ENCODE results near the gene CCDC6.

CCDC6 gene

DNA sequence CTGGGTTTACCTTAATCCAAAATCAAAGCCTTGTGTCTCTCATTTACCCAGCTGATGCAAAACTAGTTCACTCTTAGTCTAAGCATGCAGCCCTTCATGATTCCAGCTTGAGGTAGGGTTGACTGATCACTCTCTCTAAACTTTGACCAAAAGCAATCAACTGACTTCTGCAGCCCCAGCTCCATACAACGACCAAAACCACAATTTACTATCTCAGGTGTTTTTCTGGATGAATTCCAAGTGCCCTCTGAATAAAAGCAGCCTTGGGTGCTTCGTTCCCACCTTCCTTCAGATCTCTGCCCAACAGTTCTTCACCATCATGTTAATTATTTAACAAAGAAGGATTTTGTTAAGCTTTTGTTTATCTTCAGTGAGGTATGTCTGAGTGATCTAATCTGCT lies 62.6 kb downstream of the CCDC6 start:
- no peak for DNase-seq

- no peak for DNase-seq
These were observed 66.8 kb downstream of the CCDC6 start for GRCh38 chr10:59839576-59839975.

- DNase-seq, result no peak
These were observed 68.1 kb downstream of the CCDC6 start for GRCh38 chr10:59838085-59838789.

GRCh38 chr10:59833810-59834209 lies 72.5 kb downstream of the CCDC6 start:
- DNase-seq, result no peak

- DNase-seq, result no peak
These were observed 73.8 kb downstream of the CCDC6 start for GRCh38 chr10:59832506-59832905.

DNA sequence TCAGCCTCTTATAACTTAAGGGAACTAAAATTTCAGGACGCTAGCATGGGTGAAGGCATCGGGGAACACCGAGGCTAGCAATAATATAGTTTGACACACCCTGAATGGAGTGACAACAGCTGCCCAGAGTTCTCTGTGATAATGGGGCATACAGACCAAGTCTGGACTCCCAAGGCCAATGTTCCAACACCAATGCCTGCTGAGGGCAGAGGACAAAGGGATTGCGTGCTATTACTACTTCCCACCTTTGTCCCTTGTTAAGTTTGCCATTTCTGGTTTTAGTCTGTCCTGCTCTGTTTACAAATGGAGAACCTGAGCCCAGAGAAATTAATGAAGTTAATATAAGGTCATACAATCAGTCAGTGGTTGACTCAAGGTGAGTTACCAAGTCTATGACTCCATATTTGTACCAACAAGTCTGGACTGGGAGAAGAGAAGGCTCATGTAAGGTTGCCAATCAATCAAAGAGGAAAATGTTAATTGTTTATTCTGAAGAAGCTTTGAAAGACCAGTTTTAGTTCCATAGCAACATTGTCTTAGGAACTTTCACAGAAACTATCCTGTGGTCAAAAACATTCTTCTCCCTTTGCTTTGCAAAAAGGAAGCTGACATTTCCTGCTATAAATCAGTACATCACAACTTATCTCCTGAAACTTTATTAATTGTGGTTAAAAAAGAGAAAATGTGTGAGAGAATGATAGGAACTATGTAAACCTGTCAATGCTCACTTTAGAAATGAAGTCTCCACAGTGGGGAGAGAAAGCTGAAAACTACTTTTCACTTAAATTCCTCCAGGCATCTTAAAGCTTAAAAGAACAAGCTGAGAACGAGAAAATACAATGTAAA lies 74.5 kb downstream of the CCDC6 start:
- DNase-seq, result no peak

DNA sequence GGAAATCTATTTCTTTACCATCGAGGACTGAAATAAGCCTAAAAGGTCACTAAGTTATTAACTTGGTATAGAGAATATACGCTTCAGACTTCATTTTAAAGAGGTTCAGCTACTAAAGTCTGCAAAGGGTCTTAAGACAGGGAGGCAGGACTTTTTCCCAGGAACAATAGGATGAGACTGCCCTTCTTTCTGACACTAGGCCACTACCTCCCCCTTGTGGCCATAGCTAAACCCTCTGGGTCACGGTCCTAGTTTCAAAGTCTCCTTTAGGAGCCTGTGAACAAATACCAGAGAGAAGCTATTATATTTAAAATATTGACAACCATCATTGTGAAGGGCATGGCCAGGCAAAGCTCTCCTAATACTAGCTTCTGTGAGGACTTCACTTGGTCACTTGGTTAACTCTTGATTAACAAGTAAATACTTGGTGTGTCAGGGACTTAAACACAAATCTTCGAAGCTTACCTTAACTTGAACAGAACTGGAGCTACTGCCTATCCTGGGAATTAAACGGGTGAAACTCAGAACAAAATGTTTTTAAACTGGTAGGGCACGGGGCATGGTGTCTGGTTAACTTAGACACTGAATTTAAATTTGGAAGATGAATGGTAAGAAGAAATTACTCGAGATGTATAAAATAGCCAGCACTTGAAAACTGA lies 75.6 kb downstream of the CCDC6 start:
- DNase-seq, result peak; percentile 43

DNA sequence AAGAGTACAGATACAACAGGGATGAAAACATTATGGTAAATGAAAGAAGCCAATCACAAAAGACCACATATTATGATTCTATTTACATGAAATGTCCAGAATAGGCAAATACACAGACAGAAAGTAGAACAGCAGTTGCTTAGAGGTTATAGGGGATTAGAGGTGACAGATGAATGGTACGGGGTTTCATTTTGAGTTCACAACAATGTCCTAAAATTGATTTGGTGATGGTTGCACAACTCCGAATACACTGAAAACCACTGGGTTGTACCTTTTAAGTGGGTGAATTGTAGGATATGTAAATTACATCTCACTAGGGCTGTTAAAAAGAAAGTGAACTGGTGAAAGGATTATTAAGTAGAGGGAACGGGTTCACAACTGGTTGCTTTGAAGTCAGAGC lies 76.8 kb downstream of the CCDC6 start:
- no peak for DNase-seq

DNA sequence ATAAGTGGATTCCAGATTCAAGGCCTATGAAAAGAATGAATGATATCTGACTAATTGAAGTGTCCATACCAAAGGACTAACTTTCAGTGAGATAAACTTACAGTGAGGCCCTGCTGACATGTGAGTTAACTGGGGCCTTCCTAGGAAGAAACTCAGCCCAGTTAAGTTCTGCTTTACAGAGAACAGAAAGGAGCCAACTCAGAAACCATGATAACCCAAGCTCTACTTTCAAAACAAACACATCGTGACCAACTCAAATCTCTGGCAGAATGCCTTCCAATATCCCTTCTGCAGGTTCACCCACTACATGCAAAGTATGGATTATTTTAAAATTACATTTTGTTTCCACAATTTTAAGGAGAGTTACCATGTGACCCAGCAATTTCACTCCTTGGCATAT lies 77.3 kb downstream of the CCDC6 start:
- no peak for DNase-seq

GRCh38 chr10:59825932-59826331 lies 80.4 kb downstream of the CCDC6 start:
- no peak for DNase-seq

DNA sequence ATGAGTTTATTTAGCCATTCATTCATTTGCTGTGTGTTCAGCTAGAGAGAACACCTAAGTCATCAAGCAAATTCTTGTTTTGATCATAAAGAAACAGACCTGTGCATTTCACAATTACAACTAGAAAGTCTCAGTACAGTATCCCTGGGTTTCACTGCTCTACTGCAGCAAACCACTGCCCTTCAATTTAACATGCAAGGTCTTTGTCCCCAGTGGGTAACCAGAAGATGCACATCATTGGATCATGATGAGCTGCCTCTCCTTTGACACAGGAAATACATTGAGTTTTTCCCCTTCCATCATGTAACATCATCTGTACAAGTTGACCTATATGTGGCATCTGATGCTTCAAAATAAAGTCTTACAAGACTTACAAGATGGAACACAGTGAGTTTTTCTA lies 82.6 kb downstream of the CCDC6 start:
- no peak for DNase-seq

DNA sequence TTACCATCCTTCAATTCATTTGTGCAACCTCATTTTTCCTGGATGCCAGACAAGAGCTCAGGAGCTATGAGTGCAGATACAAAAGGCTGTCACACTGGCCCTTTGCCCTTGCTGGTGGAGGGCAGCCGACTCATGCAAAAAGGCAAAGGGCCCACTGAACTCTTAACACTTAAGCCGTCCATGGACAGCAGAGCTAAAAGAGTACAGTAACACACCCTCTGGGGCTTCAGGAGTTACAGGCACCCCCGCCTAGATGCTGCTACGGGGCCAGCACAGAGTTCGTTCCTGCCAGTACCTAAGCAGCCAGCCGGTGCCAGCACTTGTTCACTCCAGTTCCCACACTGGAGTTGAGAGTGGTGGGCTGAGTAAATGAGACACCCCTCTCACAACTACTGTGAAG lies 83.2 kb downstream of the CCDC6 start:
- no peak for DNase-seq

DNA sequence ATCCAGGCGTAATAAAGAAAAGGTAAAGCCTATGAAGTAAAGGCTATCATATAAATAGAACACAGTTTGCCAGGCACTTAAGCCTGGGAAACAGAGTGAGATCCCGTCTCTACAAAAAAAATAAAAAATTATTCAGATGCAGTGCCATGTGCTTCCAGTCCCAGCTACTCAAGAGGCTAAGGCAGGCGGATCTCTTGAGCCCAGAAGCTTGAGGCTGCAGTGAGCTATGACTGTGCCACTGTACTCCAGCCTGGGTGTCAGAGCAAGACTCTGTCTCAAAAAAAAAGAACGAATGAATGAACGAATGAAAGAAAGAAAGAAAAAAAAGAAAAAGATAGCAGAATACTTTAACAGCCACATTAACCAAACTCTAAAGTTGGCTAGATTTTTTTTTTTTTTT lies 85.9 kb downstream of the CCDC6 start:
- DNase-seq, result no peak

- no peak for DNase-seq
These were observed 86.7 kb downstream of the CCDC6 start for GRCh38 chr10:59819683-59820082.

- DNase-seq, result no peak
These were observed 87.1 kb downstream of the CCDC6 start for GRCh38 chr10:59819265-59819664.

- DNase-seq, result peak; percentile 39
These were observed 88.6 kb downstream of the CCDC6 start for GRCh38 chr10:59817773-59818172.

DNA sequence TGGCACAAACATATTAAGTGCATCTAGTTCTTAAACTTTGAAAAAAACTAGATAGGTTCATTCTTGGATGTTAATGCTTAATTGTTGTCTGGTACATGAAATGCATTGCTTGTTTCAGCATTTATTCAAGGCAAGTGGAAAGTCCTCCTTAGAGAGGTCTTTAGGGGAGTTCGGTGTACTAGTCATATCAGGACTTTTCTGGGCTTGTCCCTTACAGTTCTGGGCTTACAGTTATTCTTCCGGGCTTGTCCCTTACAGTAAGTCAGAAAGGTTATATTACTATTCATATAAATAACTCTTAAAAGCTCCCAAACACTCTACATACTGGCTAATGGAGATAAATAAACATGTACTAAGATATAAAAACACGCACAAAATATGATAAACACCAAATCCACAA lies 91.5 kb downstream of the CCDC6 start:
- no peak for DNase-seq

- DNase-seq, result no peak
These were observed 93.7 kb downstream of the CCDC6 start for GRCh38 chr10:59812519-59813122.

- no peak for DNase-seq
These were observed 96.7 kb downstream of the CCDC6 start for GRCh38 chr10:59809644-59809974.

DNA sequence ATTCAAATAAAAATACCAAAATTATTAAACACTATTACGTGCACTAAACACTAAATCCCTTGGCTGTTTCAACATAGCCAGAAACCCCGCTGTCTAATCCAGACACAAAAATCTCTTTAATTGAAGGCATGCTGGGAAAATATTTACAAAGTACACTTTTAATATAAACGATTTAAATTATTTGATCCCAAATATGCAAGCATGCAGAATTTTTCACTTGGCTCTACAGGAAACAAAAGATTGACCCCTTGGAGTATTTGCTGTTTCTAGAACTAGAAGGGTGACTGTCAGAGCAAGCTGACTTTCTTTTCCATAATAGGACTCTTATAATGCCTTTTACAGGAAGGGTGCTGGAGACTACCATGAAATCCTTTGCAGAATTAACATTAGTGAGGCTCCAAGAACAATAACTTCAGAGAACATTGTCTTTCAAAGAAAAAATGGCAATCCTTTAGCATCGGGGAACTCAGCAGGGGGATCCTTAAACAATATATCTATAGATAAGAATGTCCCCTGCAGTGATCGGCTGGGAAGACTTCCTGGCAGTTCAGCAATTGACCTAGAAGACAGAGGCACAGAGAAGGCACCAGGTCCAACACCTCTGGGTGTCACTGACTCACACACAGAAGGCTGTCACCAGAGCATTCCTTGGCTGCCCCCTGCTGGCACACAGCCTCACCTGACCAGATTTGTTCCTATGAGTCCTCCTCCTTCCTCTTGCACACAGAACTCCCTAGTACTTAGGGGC lies 97.3 kb downstream of the CCDC6 start:
- DNase-seq, result peak; percentile 55

DNA sequence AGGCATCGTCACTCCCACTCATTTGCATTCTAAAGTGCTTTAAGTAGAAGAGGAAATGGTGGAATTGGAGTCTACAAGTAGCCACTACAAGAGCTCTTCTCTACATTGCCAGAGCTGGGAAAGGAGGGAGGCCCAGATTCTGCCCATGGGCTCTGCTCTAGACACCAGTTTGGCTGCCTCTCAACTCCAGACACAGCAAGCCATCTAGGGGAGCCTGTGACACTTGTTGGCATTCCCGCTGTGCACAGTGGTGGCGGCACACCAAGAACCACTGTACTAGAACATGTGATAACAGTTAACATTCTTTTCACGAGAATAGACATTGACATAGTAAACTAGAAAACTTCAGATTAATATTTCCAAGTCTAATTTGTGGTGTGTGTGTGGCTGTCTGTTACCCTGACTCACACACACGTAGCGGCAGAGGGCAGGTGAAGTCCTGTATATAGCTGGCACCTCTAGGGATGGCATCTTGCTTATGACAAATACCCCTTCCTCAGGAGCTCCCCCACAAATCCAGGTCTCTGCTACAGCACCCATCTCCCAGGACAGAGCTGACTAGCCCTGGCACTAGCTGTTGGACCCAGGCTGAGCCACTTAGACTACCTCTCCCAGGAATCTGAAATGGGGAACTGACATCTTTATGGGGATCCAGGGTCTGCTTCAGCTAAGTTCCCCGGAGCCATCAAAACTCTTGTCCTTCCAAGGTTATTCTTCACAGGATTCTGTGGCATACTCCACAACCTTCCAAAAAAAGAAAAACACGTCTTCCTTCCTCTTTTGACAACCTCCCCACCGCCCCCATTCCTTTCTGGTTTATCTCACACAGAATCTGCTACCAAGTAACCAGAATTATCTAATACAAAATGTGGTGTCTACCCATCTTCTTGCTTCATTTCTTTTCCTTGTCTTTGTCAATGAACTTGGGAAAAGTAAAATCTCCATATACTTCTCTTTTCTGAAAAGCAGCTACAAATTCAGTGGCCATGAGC lies 98.4 kb downstream of the CCDC6 start:
- no peak for DNase-seq

- DNase-seq, result peak; percentile 27
These were observed 101.3 kb downstream of the CCDC6 start for GRCh38 chr10:59805014-59805413.
